NT2/D1 (cell line): Measurements from ENCODE around the gene AK5.

ENCODE experiments used
- SUZ12 ChIP-seq: IDR thresholded peaks from 2 replicates; pipeline ENCODE4 v1.6.1; 2011; ENCODE audit not compliant: insufficient read length, insufficient read depth; ENCODE audit errors: extremely low read depth
- YY1 ChIP-seq: IDR thresholded peaks from 2 replicates; pipeline ENCODE4 v1.6.1; 2011; ENCODE audit not compliant: insufficient read length, insufficient read depth

- TF ChIP-seq YY1 (no peak), SUZ12 (no peak)
These were observed 323.6 kb downstream of the AK5 start for GRCh38 chr1:77605246-77606026.
